Measurements from ENCODE around the gene SDR42E2.
"Not testable (repeated sequence)": the region's sequence is repeated elsewhere in the genome, so short reads cannot be mapped to it uniquely, and the experiment has no call there.

SDR42E2 gene

DNA sequence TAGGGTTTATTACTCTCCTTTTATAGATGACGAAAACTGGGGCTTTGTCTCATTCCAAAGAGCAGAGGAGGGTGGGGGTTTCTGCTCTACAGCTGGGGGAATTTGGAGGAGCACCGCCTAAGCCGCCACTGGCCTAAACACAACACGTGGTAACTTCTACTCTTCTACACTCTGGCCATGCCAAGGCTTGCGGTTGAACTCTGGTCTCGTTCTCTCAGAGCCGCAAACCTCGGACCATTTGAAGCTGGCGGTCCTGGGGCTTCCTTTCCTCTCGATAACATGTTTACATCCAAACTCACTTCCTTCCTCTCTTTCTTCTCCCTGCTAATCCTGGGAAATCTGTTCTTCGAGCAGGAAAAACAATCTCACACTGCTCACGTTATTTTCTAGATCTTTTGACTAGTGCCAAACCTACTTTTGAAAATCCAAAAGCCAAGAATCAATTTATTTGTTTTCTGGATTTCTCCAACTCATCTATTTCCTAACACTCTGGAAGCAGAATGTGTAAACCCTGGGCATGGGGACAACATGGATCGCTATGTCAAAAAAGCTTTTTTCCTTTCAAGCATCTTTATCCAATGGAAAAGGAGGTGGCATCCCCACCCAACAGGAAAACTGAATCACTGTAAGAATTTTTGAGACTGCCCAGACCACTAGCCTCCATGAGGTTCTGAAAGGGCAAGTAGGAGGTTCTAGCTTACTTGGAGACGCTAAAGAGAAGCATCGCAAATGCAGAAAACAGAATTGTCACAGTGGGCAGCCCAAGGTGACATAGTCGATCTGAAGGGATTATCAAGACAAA, 30.2 kb downstream of the SDR42E2 start:
- DNase-seq, result peak; percentile 93

DNA sequence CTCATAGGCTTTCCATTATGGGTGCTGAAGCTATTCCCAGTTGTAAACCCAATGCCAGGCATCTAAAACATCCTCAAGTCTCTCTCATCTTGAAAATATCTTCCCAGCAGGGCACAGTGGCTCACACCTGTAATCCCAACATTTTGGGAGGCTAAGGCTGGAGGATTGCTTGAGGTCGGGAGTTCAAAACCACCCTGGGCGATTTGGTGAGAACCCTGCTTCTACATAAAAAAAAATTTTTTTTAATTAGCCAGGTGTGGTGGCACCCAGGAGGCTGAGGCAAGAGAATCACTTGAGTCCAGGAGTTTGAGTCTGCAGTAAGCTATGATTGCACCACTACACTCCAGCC, 30.7 kb downstream of the SDR42E2 start:
- no peak for DNase-seq

DNA sequence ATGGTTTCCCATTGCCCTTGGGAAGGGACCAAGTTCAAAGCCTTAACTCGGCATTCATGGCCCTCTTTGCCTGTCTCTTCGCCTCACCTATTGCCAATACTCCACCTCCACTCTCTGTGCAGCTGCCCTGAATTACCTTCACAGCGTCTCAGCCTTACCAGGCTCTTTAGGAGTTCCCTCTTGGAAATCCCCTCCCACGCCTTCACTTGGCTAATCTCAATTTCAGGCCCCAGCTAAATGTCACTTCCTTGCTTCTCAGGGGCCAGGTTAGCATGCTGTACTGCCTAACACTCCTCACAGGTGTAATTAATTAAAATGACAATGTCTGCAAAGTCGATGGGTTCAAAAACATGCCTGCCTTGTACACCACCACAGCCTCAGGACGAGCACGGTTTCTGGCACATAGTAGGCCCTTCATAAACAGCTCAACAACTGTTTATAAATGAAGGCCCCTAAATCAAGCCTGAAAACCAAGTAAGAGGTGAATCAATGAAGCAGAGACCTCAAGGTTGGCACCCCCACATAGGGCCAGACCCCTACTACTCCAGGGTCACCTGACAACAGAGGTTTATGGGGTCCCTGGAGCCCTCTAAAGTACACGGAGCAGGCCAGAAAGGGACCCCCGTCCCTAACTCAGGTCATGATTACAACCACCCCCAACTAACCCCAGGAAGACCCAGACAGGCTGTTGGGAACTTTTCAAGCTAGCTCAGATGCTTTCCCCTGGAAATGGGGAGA, 32.6 kb downstream of the SDR42E2 start:
- no peak for DNase-seq

- DNase-seq, result no peak
Observed at GRCh38 chr16:22195445-22195694, 33.1 kb downstream of the SDR42E2 start.

GRCh38 chr16:22195695-22196558, 33.6 kb downstream of the SDR42E2 start:
- DNase-seq, result peak; percentile 87

GRCh38 chr16:22196559-22197168, 34.4 kb downstream of the SDR42E2 start:
- not testable (repeated sequence) for DNase-seq

- DNase-seq, result peak; percentile 35
Observed at GRCh38 chr16:22198547-22199293, 36.4 kb downstream of the SDR42E2 start.

DNA sequence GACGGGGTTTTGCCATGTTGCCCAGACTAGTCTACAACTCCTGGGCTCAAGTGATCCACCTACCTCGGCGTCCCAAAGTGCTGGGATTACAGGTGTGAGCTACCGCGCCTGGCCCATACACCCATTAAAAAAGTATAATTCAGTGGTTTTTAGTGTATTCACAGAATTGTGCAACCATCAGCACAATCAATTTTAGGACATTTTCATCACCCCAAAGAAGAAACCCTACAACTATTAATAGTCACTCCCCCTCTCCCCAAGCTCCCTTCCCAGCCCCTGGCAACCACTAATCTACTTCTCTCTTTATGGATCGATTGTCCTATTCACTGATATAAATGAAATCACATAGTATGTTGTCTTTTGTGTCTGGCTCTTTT, 39.9 kb downstream of the SDR42E2 start:
- no peak for DNase-seq

GRCh38 chr16:22203091-22203490, 40.8 kb downstream of the SDR42E2 start:
- DNase-seq, result no peak

GRCh38 chr16:22204091-22204655, 41.9 kb downstream of the SDR42E2 start:
- no peak for DNase-seq

DNA sequence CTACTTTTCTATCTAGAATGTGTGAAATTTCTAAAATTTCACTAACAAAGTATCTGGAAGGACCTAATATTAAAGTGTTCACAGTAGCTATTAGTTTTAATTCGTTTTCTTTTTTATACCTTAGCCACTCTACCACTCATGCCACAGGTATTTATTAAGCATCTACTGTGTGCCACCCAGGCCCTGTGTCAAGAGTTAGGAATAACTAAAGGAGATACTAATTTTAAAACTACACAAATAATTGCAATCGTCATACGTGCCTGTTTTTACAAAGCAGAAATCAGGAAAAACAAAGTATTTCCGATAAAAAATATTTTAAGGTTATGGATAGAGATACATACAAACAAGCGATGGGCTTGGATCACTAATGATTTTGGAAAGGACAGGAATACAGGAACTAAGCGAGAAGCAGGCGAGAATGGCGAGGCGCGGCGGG, 43.3 kb downstream of the SDR42E2 start:
- no peak for DNase-seq

DNA sequence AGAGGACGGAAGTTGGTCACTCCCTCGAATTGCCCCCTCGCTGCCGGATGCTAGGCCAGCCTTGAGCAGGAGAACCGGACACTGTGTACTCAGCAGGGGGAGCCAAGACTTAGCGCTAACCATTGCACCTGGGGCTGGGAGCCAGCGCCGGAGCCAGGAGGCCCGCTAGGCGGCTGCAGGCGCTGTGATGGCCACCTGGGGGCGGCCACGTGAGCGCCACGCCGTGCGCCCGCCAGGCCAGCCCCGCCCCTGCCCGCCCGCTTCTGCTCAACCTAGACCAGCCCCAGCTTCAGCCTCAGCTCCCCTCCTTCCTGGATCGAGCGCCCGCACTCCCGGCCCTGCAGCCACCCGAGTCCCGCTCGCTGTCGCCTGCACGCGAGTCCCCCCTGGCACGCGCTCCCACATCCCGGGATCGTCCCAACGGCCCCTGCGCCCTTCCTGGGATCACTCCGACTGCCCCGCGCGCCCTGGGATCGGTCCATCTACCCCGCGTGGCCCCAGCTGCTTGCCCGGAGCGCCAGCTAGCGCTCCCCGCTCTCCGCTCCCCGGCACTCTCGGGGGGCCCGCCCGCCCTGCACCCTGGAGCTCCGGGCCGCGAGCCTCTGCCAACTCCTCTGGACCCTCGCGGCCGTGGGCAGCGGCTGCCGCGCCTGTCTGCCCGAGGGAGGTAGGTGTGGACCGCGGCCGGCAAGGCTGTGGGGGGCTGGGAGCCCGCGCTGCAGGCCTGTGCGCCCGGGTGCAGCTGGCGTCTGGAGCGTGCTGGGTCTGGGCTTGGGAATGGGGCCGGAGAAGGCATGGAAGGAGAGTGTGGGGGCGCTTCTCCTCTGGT, 43.9 kb downstream of the SDR42E2 start, which contains the start of gene EEF2K:
EEF2K (plus strand) TSS at position 266 of the 829 bp plus-strand sequence. CDS start 19,452 bp downstream, outside the sequence.
- peak; percentile 92 for DNase-seq

DNA sequence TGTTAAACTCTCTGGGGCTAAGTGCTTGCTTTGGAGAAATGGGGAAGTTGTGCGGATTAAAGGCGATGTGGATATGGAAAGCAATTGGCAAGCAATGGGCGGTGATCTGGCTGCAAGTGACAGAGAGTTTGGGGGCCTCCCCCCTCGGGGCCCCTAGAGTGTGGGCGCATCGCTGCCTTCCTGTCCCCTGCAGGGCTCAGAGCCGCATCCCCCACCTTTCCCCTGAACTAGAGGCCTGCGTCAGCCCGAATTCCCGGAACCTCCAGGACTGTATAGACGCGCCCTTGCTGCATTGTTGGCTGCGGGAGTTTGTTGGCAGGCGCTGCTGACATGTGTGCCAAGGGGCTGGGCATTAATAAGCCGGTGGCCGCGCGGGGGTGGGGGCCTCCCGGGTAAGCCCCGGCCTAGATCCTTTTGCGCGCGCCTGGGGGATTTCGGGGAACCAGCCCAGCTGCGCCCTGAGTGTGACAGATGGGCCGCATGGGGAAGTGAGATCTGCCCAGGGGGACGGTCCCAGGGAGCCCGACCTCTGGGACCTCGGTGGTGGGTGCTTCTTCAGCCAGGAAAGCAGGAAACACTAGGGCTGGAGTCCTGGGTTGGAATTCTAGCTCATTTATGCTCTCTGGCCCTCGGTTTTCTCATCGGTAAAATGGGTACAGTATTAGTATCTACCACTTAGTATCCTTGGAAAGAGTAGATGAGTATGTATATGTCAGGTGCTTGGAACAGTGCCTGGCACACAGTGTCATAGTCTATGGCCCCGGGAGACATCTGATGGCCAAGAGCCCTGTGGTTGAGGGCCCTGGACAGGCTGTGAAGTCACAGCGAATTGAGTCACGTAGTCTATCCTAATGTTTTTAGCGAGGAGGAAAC, 44.8 kb downstream of the SDR42E2 start:
- DNase-seq, result peak; percentile 77

DNA sequence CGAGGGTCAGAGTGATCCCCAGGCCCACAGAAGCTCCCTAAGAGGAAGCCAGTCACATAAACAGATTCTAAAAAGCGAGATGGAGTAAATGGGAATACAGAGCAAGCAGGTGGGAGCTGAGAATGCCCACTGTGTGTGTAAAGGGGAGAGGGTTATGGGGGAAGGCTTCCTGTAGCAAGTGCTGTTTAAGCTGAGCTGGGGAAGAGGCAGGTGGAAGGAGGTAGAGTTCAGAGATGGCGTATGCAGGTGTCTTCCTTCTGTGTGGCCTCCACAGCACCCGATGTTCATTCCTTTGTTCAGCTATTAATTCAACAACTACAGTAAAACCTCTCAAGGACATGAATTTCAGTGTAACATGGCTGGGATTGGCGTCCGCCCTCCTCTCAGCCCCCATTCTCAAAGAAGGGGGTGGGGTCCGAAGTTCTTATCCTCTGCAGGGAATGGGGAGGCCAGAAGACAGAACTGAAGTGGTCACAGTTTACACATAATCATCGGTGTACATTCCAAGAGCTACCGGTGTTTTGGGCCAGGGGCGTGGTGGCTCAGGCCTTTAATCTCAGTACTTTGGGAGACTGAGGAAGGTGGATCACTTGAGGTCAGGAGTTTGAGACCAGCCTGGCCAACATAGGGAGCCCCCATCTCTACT, 45.5 kb downstream of the SDR42E2 start:
- no peak for DNase-seq

- DNase-seq, result no peak
Observed at GRCh38 chr16:22210285-22210684, 48.0 kb downstream of the SDR42E2 start.

GRCh38 chr16:22210854-22211253, 48.5 kb downstream of the SDR42E2 start:
- no peak for DNase-seq

GRCh38 chr16:22213236-22213635, 50.9 kb downstream of the SDR42E2 start:
- DNase-seq, result no peak

DNA sequence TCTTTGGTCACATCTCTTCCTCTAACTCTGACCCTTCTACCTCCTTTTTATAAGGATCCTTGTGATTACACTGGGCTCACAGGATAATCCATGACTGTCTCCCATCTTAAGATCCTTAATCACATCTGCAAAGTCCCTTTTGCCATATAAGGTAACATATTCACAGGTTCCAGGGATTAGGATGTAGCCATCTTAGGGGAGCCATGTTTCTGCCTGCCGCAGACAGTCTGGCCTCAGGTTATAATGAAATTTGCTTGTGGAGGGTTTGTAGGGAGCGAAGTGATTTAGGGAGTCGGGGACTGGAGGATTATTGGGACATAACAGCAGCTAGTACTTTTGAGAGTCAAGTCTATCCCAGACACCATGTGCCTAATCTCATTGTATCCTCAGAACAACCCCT, 51.5 kb downstream of the SDR42E2 start:
- DNase-seq, result no peak

- DNase-seq, result no peak
Observed at GRCh38 chr16:22214402-22214801, 52.1 kb downstream of the SDR42E2 start.

GRCh38 chr16:22214889-22215288, 52.6 kb downstream of the SDR42E2 start:
- no peak for DNase-seq
